ENCODE results near the gene RUNX2.

GRCh38 chr6:45705137-45705855 is 377.2 kb downstream of the RUNX2 start:
- TF ChIP-seq CTCF (IDR thresholded peaks at IDR 0.05; ENCODE audit: low read depth, low read length, missing input control) (no peak), JUND (IDR thresholded peaks at IDR 0.05) (no peak), REST (IDR thresholded peaks at IDR 0.05) (no peak), YY1 (IDR thresholded peaks at IDR 0.05) (no peak)

Measured in liver (tissue), 3 donors.